ENCODE data around the gene FCRL3. TPM values are rescaled to one million over a fixed set of nuclear protein-coding genes. Genes with fewer than 3 reads are reported as not detected.

FCRL3 gene
- total and polyA plus RNA-seq, 2 experiments from 2014 or later: not detected

GRCh38 chr1:157678721-157679120, 21.8 kb downstream of the FCRL3 start:
- no peak overlapping the region for H2AFZ ChIP-seq
- H3K9me3 ChIP-seq (ENCODE audit: low read depth): no peaks in the 10 kb centered on the region
- no peaks in the 10 kb centered on the region for H3K4me1 ChIP-seq (ENCODE audit: insufficient read depth)
- no peak overlapping the region for H3K9ac ChIP-seq
- H3K4me2 ChIP-seq (ENCODE audit: unreplicated experiment): no peak overlapping the region
- no peaks in the 10 kb centered on the region for H3K9me2 ChIP-seq (ENCODE audit: insufficient read depth)
- H3K4me3 ChIP-seq: no peak overlapping the region
- no peaks in the 10 kb centered on the region for H3F3A ChIP-seq (ENCODE audit: insufficient read depth)
- in situ Hi-C loops (cut with MboI): no loop called here
- H3K27me3 ChIP-seq (replicated peaks; ENCODE audit: insufficient read depth): no peaks in the 10 kb centered on the region
- no peaks in the 10 kb centered on the region for H3K36me3 ChIP-seq (ENCODE audit: low read depth)
- 35 to 44% methylated on average over 4 of the region's 4 CpGs for WGBS, 2 experiments (ENCODE audit: low coverage in 1 of 2, low lambda C conversion rate in 2 of 2, missing lambda C conversion rate in 2 of 2)
- TF ChIP-seq EZH2phosphoT487 (IDR thresholded peaks at IDR 0.05; ENCODE audit: insufficient read depth, low read depth): no peak
- TF ChIP-seq EZH2 (IDR thresholded peaks at IDR 0.05; ENCODE audit: insufficient read depth, poor library complexity, severe bottlenecking): no peak
- no peak overlapping the region for H3K27ac ChIP-seq
- H4K20me1 ChIP-seq (ENCODE audit: insufficient read depth): no peaks in the 10 kb centered on the region
- DNase-seq: no peak
- no peaks in the 10 kb centered on the region for H3K79me2 ChIP-seq (ENCODE audit: insufficient read depth)

GRCh38 chr1:157673008-157673407, 27.6 kb downstream of the FCRL3 start:
- TF ChIP-seq EZH2phosphoT487 (IDR thresholded peaks at IDR 0.05; ENCODE audit: insufficient read depth, low read depth): no peak
- TF ChIP-seq EZH2 (IDR thresholded peaks at IDR 0.05; ENCODE audit: insufficient read depth, poor library complexity, severe bottlenecking): no peak

GRCh38 chr1:157671895-157672294, 28.7 kb downstream of the FCRL3 start:
- Histone ChIP-seq H3K79me2 (ENCODE audit: insufficient read depth) (no peaks in the 10 kb centered on the region), H4K20me1 (ENCODE audit: insufficient read depth) (no peaks in the 10 kb centered on the region), H3K9me3 (ENCODE audit: low read depth) (no peaks in the 10 kb centered on the region), H3K27ac (no peak overlapping the region), H2AFZ (no peak overlapping the region), H3K4me1 (ENCODE audit: insufficient read depth) (no peaks in the 10 kb centered on the region), H3K36me3 (ENCODE audit: low read depth) (no peaks in the 10 kb centered on the region), H3K4me2 (ENCODE audit: unreplicated experiment) (no peak overlapping the region), H3K4me3 (no peak overlapping the region), H3K9ac (no peak overlapping the region), H3K9me2 (ENCODE audit: insufficient read depth) (no peaks in the 10 kb centered on the region), H3K27me3 (replicated peaks; ENCODE audit: insufficient read depth) (no peaks in the 10 kb centered on the region), H3F3A (ENCODE audit: insufficient read depth) (no peaks in the 10 kb centered on the region)
- DNase-seq: peak; percentile 1
- TF ChIP-seq EZH2 (IDR thresholded peaks at IDR 0.05; ENCODE audit: insufficient read depth, poor library complexity, severe bottlenecking) (no peak), EZH2phosphoT487 (IDR thresholded peaks at IDR 0.05; ENCODE audit: insufficient read depth, low read depth) (no peak)
- in situ Hi-C loops (cut with MboI): no loop called here

More at GRCh38 chr1:157673008-157673407, 27.6 kb downstream of the FCRL3 start:
- DNase-seq: no peak
- Histone ChIP-seq H3F3A (ENCODE audit: insufficient read depth) (no peaks in the 10 kb centered on the region), H3K9me3 (ENCODE audit: low read depth) (no peaks in the 10 kb centered on the region), H4K20me1 (ENCODE audit: insufficient read depth) (no peaks in the 10 kb centered on the region), H3K27ac (no peak overlapping the region), H3K4me2 (ENCODE audit: unreplicated experiment) (no peak overlapping the region), H3K9ac (no peak overlapping the region), H3K4me1 (ENCODE audit: insufficient read depth) (no peaks in the 10 kb centered on the region), H3K36me3 (ENCODE audit: low read depth) (no peaks in the 10 kb centered on the region), H3K4me3 (no peak overlapping the region), H2AFZ (no peak overlapping the region), H3K79me2 (ENCODE audit: insufficient read depth) (no peaks in the 10 kb centered on the region), H3K27me3 (replicated peaks; ENCODE audit: insufficient read depth) (no peaks in the 10 kb centered on the region), H3K9me2 (ENCODE audit: insufficient read depth) (no peaks in the 10 kb centered on the region)
- in situ Hi-C loops (cut with MboI): no loop called here
- WGBS, 2 experiments (ENCODE audit: low coverage in 1 of 2, low lambda C conversion rate in 2 of 2, missing lambda C conversion rate in 2 of 2): 5 to 7% methylated on average over 1 of the region's 1 CpG

GRCh38 chr1:157659576-157660247, 40.9 kb downstream of the FCRL3 start:
- H3K4me3 ChIP-seq: no peak overlapping the region
- no peaks in the 10 kb centered on the region for H3K9me3 ChIP-seq (ENCODE audit: low read depth)
- no peaks in the 10 kb centered on the region for H3F3A ChIP-seq (ENCODE audit: insufficient read depth)
- H3K4me1 ChIP-seq (ENCODE audit: insufficient read depth): no peaks in the 10 kb centered on the region
- WGBS, 2 experiments (ENCODE audit: low coverage in 1 of 2, low lambda C conversion rate in 2 of 2, missing lambda C conversion rate in 2 of 2): 28 to 36% methylated on average over 3 of the region's 3 CpGs
- H3K4me2 ChIP-seq (ENCODE audit: unreplicated experiment): no peak overlapping the region
- H3K27ac ChIP-seq: no peak overlapping the region
- no peaks in the 10 kb centered on the region for H4K20me1 ChIP-seq (ENCODE audit: insufficient read depth)
- H3K9me2 ChIP-seq (ENCODE audit: insufficient read depth): no peaks in the 10 kb centered on the region
- H3K9ac ChIP-seq: no peak overlapping the region
- TF ChIP-seq EZH2phosphoT487 (IDR thresholded peaks at IDR 0.05; ENCODE audit: insufficient read depth, low read depth) (no peak), EZH2 (IDR thresholded peaks at IDR 0.05; ENCODE audit: insufficient read depth, poor library complexity, severe bottlenecking) (no peak)
- no peak overlapping the region for H2AFZ ChIP-seq
- no peaks in the 10 kb centered on the region for H3K79me2 ChIP-seq (ENCODE audit: insufficient read depth)
- in situ Hi-C loops (cut with MboI): no loop called here
- H3K36me3 ChIP-seq (ENCODE audit: low read depth): no peaks in the 10 kb centered on the region
- DNase-seq: no peak
- H3K27me3 ChIP-seq (replicated peaks; ENCODE audit: insufficient read depth): no peaks in the 10 kb centered on the region

GRCh38 chr1:157658571-157658970, 42.0 kb downstream of the FCRL3 start:
- Histone ChIP-seq H3K36me3 (ENCODE audit: low read depth) (no peaks in the 10 kb centered on the region), H3K4me2 (ENCODE audit: unreplicated experiment) (no peak overlapping the region), H3K4me1 (ENCODE audit: insufficient read depth) (no peaks in the 10 kb centered on the region), H3F3A (ENCODE audit: insufficient read depth) (no peaks in the 10 kb centered on the region), H3K4me3 (no peak overlapping the region), H3K9me2 (ENCODE audit: insufficient read depth) (no peaks in the 10 kb centered on the region), H2AFZ (no peak overlapping the region), H3K79me2 (ENCODE audit: insufficient read depth) (no peaks in the 10 kb centered on the region), H3K9me3 (ENCODE audit: low read depth) (no peaks in the 10 kb centered on the region), H4K20me1 (ENCODE audit: insufficient read depth) (no peaks in the 10 kb centered on the region), H3K9ac (no peak overlapping the region), H3K27me3 (replicated peaks; ENCODE audit: insufficient read depth) (no peaks in the 10 kb centered on the region), H3K27ac (no peak overlapping the region)
- no peak for TF ChIP-seq EZH2phosphoT487 (IDR thresholded peaks at IDR 0.05; ENCODE audit: insufficient read depth, low read depth)
- no peak for TF ChIP-seq EZH2 (IDR thresholded peaks at IDR 0.05; ENCODE audit: insufficient read depth, poor library complexity, severe bottlenecking)
- WGBS, 2 experiments (ENCODE audit: low coverage in 1 of 2, low lambda C conversion rate in 2 of 2, missing lambda C conversion rate in 2 of 2): 59 to 67% methylated on average over 3 of the region's 3 CpGs
- DNase-seq: no peak
- in situ Hi-C loops (cut with MboI): no loop called here

Measured in GM23248 (cell line).